ENCODE data around the gene NAA15. TPM values are rescaled to one million over a fixed set of nuclear protein-coding genes. Genes with fewer than 3 reads are reported as not detected.
A peak's percentile ranks its signal among the peaks of the same experiment; 100 is the strongest.

NAA15 gene
- total and polyA plus RNA-seq, 9 donors = 16.0 to 31.0 (median 26.8) TPM

DNA sequence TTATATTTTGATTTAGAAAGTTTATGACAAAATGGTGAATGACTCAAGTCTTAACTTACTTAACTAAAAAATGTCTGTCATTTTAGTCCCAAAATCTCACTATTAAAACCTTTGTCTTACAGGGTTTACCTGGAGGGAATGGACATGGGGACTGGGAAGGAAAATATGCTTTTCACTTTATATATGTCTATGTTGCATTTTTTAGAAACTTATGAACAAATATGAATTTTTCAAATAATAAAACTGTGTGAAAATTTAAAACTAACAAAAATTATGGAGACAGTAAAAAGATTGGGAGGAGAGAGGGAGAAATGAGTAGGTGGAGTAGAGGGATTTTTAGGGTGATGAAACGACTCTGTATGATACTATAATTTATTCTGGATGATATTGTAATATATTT is 27.5 kb upstream of the NAA15 start:
- Histone ChIP-seq H3K27me3 (ENCODE audit: control insufficient read depth, insufficient read depth, low read length) (peaks cover 13% of the 10 kb centered on the region), H3K27ac (ENCODE audit: low read length) (no peak overlapping the region), H3K9me3 (replicated peaks; ENCODE audit: control insufficient read depth, low read depth, low read length) (no peaks in the 10 kb centered on the region), H3K4me3 (ENCODE audit: low read length) (no peak overlapping the region), H3K36me3 (ENCODE audit: control insufficient read depth, insufficient read depth, low read length) (no peaks in the 10 kb centered on the region), H3K4me1 (ENCODE audit: control insufficient read depth, insufficient read depth, low read length) (no peaks in the 10 kb centered on the region)
- DNase-seq = no peak
- no CpG with 5 or more reads among the region's 1 CpG for WGBS (ENCODE audit: insufficient coverage)

DNA sequence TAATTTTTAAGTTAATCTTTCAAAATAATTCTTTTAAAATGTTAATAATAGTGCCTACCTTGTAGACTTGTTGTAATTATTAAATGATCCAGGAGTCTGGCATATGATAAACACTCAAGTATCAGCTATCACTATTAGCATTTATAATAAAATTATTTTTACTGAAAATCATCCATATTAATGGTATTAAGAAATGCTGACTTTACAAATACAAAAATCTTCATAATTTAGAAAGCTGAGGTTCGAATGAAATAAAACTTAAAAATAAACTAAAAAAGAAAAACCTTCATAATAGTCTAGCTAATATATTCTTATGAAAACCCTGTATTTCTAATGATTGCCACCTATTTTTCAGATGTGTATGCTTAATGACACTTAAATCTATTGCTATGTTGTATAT is 26.5 kb upstream of the NAA15 start:
- no peak overlapping the region for H3K4me3 ChIP-seq (ENCODE audit: low read length)
- H3K36me3 ChIP-seq (ENCODE audit: control insufficient read depth, insufficient read depth, low read length) = no peaks in the 10 kb centered on the region
- H3K9me3 ChIP-seq (replicated peaks; ENCODE audit: control insufficient read depth, low read depth, low read length) = no peaks in the 10 kb centered on the region
- DNase-seq = no peak
- H3K4me1 ChIP-seq (ENCODE audit: control insufficient read depth, insufficient read depth, low read length) = peaks cover 8% of the 10 kb centered on the region
- H3K27ac ChIP-seq (ENCODE audit: low read length) = no peak overlapping the region
- H3K27me3 ChIP-seq (ENCODE audit: control insufficient read depth, insufficient read depth, low read length) = peaks cover 23% of the 10 kb centered on the region
- no CpG with 5 or more reads among the region's 1 CpG for WGBS (ENCODE audit: insufficient coverage)

DNA sequence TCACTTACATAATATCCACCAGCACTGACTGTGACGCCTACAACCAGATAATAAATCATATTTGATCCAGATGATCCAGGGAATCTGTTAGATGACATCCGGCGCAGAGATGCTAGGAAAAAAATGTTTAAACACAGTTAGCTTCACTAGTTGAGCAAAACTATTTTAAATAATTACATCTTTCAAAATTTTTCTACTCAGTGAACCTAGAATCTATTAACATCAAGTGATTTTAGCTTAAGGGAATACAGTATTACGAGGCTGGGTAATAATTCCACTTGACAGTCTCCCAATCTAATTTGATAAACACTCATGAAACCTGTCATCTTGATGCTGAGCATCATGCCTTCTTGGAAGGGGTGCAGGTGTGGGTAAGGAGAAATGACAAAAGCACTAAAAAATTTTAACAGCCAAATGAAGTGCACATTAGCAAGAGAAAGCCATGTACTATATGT is 26.0 kb upstream of the NAA15 start:
- Histone ChIP-seq H3K27me3 (ENCODE audit: control insufficient read depth, insufficient read depth, low read length) (peaks cover 28% of the 10 kb centered on the region), H3K27ac (ENCODE audit: low read length) (no peak overlapping the region), H3K9me3 (replicated peaks; ENCODE audit: control insufficient read depth, low read depth, low read length) (no peaks in the 10 kb centered on the region)

DNA sequence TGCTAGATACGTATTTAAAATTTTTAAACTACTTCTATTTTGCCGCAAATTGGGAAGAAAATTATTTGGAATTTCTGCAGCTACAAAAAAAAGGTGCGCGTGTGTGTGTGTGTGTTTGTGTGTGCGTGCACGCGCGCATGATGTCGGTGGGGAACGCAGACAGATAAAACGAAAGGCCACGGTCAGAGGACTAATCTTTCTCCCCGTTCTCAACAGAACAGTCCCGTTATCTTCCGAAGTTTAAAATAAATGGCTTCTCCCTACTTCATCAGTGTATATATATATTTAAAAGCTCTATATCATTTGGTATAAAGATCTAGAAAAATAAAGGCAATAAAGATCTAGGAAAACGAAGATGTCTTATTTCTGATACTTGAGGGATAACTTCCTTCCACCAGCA is 22.8 kb upstream of the NAA15 start:
- H3K27ac ChIP-seq (ENCODE audit: low read length) = no peak overlapping the region
- WGBS (ENCODE audit: insufficient coverage) = no CpG with 5 or more reads among the region's 16 CpGs

More for the DNA sequence above, 26.0 kb upstream of the NAA15 start:
- Histone ChIP-seq H3K4me1 (ENCODE audit: control insufficient read depth, insufficient read depth, low read length) (peaks cover 12% of the 10 kb centered on the region), H3K36me3 (ENCODE audit: control insufficient read depth, insufficient read depth, low read length) (no peaks in the 10 kb centered on the region), H3K4me3 (ENCODE audit: low read length) (no peak overlapping the region)
- no peak for DNase-seq
- WGBS (ENCODE audit: insufficient coverage) = no CpG with 5 or more reads among the region's 4 CpGs

DNA sequence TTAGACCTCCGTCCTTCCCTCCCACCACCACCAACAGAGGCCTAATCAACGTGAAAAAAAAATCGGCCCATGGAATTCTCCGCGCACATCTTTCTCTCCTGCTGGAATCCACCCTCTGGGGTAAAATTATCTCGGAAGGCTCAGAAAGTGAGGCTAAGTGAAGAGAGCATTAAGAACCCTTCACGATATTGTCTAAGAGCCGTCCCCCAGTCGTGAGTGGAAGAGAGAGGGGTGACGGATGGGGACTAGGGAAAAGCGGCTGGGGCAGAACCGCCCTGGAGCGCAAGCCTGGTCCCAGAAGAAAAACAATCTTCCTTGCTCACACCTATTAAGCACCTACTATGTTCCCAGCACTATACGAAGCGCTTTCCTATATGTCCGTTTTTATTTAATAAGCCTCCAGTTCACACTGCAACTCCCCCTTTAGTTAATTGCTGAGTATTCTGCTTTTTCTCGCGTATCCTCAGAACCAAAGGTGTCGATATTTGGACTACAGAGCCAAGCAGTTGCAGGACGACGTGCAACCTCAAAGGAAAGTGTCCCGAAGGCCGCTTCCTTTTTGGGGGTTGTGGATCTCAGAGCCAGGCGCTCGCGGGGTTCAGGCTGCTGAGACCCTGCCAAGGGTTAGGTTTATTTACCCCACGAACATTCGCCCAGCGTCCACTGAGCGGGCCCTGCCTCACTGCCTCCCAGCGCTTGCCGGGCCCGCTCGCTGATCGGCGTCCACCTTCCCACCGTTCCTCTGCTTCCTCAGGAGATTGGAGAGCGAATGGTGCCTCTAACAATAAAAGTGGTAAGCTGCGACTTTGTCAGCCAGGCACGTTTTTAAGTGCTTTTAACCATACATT is 22.2 kb upstream of the NAA15 start:
- Histone ChIP-seq H3K27ac (ENCODE audit: low read length) (no peak overlapping the region), H3K9me3 (replicated peaks; ENCODE audit: control insufficient read depth, low read depth, low read length) (no peaks in the 10 kb centered on the region), H3K4me3 (ENCODE audit: low read length) (peak overlapping the region; percentile 40), H3K27me3 (ENCODE audit: control insufficient read depth, insufficient read depth, low read length) (peaks cover 37% of the 10 kb centered on the region), H3K4me1 (ENCODE audit: control insufficient read depth, insufficient read depth, low read length) (peaks cover 12% of the 10 kb centered on the region), H3K36me3 (ENCODE audit: control insufficient read depth, insufficient read depth, low read length) (no peaks in the 10 kb centered on the region)
- peak; percentile 16 for DNase-seq
- 4% methylated on average over 16 of the region's 40 CpGs for WGBS (ENCODE audit: insufficient coverage)

More for the DNA sequence above, 22.8 kb upstream of the NAA15 start:
- Histone ChIP-seq H3K27me3 (ENCODE audit: control insufficient read depth, insufficient read depth, low read length) (peaks cover 37% of the 10 kb centered on the region), H3K9me3 (replicated peaks; ENCODE audit: control insufficient read depth, low read depth, low read length) (no peaks in the 10 kb centered on the region), H3K4me3 (ENCODE audit: low read length) (no peak overlapping the region), H3K36me3 (ENCODE audit: control insufficient read depth, insufficient read depth, low read length) (no peaks in the 10 kb centered on the region), H3K4me1 (ENCODE audit: control insufficient read depth, insufficient read depth, low read length) (peaks cover 12% of the 10 kb centered on the region)
- DNase-seq = no peak

DNA sequence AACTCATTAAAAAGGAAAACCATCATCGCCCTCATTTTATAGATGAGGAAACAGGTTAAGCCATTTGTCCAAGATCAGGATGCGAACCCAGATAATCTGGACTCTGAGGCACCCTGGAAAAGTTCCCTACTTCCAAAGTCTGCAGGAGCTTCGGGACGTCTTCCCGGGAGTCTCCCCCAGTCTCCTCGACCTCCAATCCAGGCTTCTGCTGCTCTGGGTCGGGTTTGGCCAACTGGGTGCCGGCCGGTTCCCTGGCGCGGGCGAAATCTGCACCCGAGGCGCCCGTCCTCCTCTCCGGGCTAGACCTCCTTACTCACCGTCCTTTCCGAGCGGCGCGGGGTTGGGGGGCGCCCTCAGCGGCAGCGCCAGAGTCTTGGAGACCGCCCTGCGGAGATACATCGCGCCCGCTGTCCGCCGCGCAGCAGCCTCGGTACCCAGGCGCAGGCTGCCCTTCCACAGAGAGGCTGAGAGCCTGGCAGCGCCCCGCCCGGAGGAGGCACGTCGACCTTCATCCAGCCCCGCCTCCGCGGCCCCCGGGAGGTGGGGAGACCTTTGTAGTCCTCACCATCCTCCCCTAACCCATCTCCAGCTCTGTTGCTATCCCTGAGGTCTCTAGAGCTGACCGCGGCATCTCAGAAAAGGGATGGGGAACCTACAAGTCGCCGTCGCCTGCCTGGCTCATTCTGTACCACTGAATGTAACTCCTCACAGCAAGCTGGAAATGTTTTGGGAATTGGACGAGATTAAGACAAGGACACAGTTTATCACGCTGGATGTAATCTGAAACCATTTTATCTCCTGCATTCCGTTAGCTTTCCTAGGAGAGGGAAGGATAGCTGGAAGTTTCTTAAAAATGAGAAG is 21.3 kb upstream of the NAA15 start, which contains the start of gene MGARP:
Gene MGARP (minus strand): TSS at position 466 of the 861 bp plus-strand sequence. CDS start 67 bp downstream, at position 399.
- Histone ChIP-seq H3K36me3 (ENCODE audit: control insufficient read depth, insufficient read depth, low read length) (no peaks in the 10 kb centered on the region), H3K27ac (ENCODE audit: low read length) (no peak within 1 kb of the TSS), H3K9me3 (replicated peaks; ENCODE audit: control insufficient read depth, low read depth, low read length) (no peaks in the 10 kb centered on the region), H3K4me1 (ENCODE audit: control insufficient read depth, insufficient read depth, low read length) (peaks cover 12% of the 10 kb centered on the region), H3K27me3 (ENCODE audit: control insufficient read depth, insufficient read depth, low read length) (peaks cover 37% of the 10 kb centered on the region), H3K4me3 (ENCODE audit: low read length) (peak within 1 kb of the TSS; percentile 40)
- WGBS (ENCODE audit: insufficient coverage) = 3% methylated on average over 39 of the region's 51 CpGs
- peak; percentile 14 for DNase-seq

DNA sequence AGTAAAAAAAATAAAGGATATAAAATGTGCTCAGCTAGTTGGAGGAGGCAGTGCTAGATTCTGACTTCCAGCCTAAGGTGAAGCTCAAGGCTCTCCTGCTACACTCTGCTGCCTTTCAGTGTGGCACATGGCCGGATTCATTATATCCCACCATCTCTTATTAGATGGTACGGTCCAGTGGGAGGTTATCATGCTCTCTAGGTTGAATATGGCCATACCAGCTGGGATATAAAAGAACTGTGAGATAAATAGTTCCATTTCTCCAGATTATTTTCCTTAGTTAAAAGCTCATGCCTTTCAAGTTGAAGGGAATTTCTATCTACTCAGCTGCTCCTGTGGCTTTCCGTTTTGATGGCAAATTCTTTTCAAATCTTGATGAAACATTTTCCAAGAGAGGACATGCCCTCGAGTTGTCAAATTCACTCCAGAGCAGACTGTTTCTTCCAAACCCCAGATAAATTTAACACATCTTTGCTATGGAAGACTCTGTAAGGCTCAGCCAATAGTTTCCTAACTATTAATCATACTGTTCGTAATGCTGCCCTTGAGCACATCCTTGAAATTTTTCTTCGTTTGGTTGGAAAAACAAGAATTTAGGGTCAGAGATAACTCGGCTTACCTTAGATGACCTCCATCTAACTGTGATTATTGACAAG is 19.1 kb upstream of the NAA15 start:
- Histone ChIP-seq H3K27me3 (ENCODE audit: control insufficient read depth, insufficient read depth, low read length) (peaks cover 34% of the 10 kb centered on the region), H3K27ac (ENCODE audit: low read length) (no peak overlapping the region), H3K9me3 (replicated peaks; ENCODE audit: control insufficient read depth, low read depth, low read length) (no peaks in the 10 kb centered on the region), H3K4me3 (ENCODE audit: low read length) (no peak overlapping the region), H3K4me1 (ENCODE audit: control insufficient read depth, insufficient read depth, low read length) (peaks cover 12% of the 10 kb centered on the region), H3K36me3 (ENCODE audit: control insufficient read depth, insufficient read depth, low read length) (no peaks in the 10 kb centered on the region)
- DNase-seq = no peak
- 81% methylated on average over 2 of the region's 7 CpGs for WGBS (ENCODE audit: insufficient coverage)

DNA sequence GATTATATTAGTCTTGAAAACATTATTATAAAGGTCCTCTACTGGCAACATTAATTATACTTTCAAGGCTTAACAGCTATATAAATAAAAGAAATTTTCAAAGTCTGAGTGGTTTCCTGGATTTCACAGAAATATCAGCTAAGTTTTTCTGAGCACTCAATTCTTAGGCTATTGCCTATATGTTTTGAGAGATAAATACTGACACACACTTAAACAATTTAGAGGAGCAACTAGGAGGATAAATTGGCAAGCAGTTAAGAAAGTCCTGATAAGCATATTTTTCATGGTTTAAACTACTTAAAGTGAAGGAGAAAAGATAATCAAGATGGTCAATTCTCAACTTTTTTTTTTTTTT is 18.6 kb upstream of the NAA15 start:
- Histone ChIP-seq H3K9me3 (replicated peaks; ENCODE audit: control insufficient read depth, low read depth, low read length) (no peaks in the 10 kb centered on the region), H3K27me3 (ENCODE audit: control insufficient read depth, insufficient read depth, low read length) (peaks cover 34% of the 10 kb centered on the region), H3K36me3 (ENCODE audit: control insufficient read depth, insufficient read depth, low read length) (no peaks in the 10 kb centered on the region), H3K4me3 (ENCODE audit: low read length) (no peak overlapping the region), H3K4me1 (ENCODE audit: control insufficient read depth, insufficient read depth, low read length) (peaks cover 12% of the 10 kb centered on the region), H3K27ac (ENCODE audit: low read length) (no peak overlapping the region)
- no peak for DNase-seq

DNA sequence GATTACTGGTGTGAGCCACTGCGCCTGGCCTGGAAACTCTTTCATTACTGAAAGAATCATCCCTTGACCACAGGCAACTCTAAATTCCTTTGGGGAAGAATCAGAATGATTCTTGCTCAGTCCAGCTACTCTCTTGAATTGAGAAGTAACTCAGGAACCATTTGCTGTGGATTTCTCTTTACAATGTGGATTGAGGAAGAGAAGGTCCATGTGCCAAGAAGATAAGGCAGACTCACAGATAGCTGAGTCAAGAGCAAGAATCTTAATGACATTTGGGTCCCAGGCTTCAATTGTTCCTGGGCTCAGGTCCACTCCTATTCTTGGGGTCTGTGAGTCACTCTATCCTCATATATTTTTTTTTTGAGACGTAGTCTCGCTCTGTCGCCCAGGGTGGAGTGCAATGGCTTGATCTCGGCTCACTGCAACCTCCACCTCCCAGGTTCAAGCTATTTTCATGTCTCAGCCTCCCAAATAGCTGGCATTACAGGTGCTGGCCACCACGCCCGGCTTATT is 15.1 kb upstream of the NAA15 start:
- Histone ChIP-seq H3K36me3 (ENCODE audit: control insufficient read depth, insufficient read depth, low read length) (peaks cover 9% of the 10 kb centered on the region), H3K9me3 (replicated peaks; ENCODE audit: control insufficient read depth, low read depth, low read length) (no peaks in the 10 kb centered on the region), H3K27me3 (ENCODE audit: control insufficient read depth, insufficient read depth, low read length) (peaks cover 4% of the 10 kb centered on the region), H3K27ac (ENCODE audit: low read length) (no peak overlapping the region), H3K4me3 (ENCODE audit: low read length) (no peak overlapping the region), H3K4me1 (ENCODE audit: control insufficient read depth, insufficient read depth, low read length) (no peaks in the 10 kb centered on the region)
- 87% methylated on average over 7 of the region's 7 CpGs for WGBS (ENCODE audit: insufficient coverage)
- DNase-seq = no peak

Data from muscle of leg (tissue), 11 donors.